ENCODE data around the gene CSNK1G3.
"Not testable (repeated sequence)": the region's sequence is repeated elsewhere in the genome, so short reads cannot be mapped to it uniquely, and the experiment has no call there.

Gene CSNK1G3

GRCh38 chr5:123511648-123512605 lies at the start of gene CSNK1G3:
Gene CSNK1G3 (plus strand): TSS chr5:123512177. CDS start chr5:123545664, 33,487 bp downstream.
- peak; percentile 99 for FAIRE-seq

GRCh38 chr5:123466839-123467238 lies 45.1 kb upstream of the CSNK1G3 start:
- not testable (repeated sequence) for FAIRE-seq

- FAIRE-seq = no peak
These were observed 40.6 kb upstream of the CSNK1G3 start for GRCh38 chr5:123471385-123471784.

- FAIRE-seq = no peak
These were observed 39.6 kb upstream of the CSNK1G3 start for GRCh38 chr5:123472150-123472924.

- no peak for FAIRE-seq
These were observed 37.7 kb upstream of the CSNK1G3 start for GRCh38 chr5:123474228-123474627.

- no peak for FAIRE-seq
These were observed 35.2 kb upstream of the CSNK1G3 start for GRCh38 chr5:123476731-123477130.

GRCh38 chr5:123478546-123478945 lies 33.4 kb upstream of the CSNK1G3 start:
- FAIRE-seq = no peak

- FAIRE-seq = no peak
These were observed 29.7 kb upstream of the CSNK1G3 start for GRCh38 chr5:123482258-123482657.

- FAIRE-seq = no peak
These were observed 28.4 kb upstream of the CSNK1G3 start for GRCh38 chr5:123483446-123484077.

GRCh38 chr5:123485275-123485674 lies 26.7 kb upstream of the CSNK1G3 start:
- FAIRE-seq = no peak

GRCh38 chr5:123486951-123487655 lies 24.9 kb upstream of the CSNK1G3 start:
- no peak for FAIRE-seq

- no peak for FAIRE-seq
These were observed 21.0 kb upstream of the CSNK1G3 start for GRCh38 chr5:123490974-123491373.

GRCh38 chr5:123495211-123495610 lies 16.8 kb upstream of the CSNK1G3 start:
- not testable (repeated sequence) for FAIRE-seq

GRCh38 chr5:123496892-123497291 lies 15.1 kb upstream of the CSNK1G3 start:
- no peak for FAIRE-seq

GRCh38 chr5:123500471-123500870 lies 11.5 kb upstream of the CSNK1G3 start:
- no peak for FAIRE-seq

GRCh38 chr5:123502120-123502519 lies 9.9 kb upstream of the CSNK1G3 start:
- no peak for FAIRE-seq

- FAIRE-seq = no peak
These were observed 8.7 kb upstream of the CSNK1G3 start for GRCh38 chr5:123503299-123503698.

GRCh38 chr5:123505633-123506032 lies 6.3 kb upstream of the CSNK1G3 start:
- no peak for FAIRE-seq

GRCh38 chr5:123508441-123508840 lies 3.5 kb upstream of the CSNK1G3 start:
- FAIRE-seq = no peak

GRCh38 chr5:123511290-123511647 lies 708 bp upstream of the CSNK1G3 start:
- FAIRE-seq = no peak

GRCh38 chr5:123512611-123513461 lies 859 bp downstream of the CSNK1G3 start:
- no peak for FAIRE-seq

All from endometrium (tissue), 2 donors.